Sigmoid colon (tissue), 4 donors: ENCODE data around the gene EHMT1.

Experiments used
- CTCF ChIP-seq, 4 experiments: fragments of 450-650 bp in 3 of 4; fragments of 200-600 bp in 1 of 4; IDR thresholded peaks; one replicate each; pipeline ENCODE4 v1.5.1; 2016 to 2019; ENCODE audit warnings: antibody characterized with exemption in 4 of 4, mild to moderate bottlenecking in 3 of 4, moderate library complexity in 2 of 4
- POLR2AphosphoS5 ChIP-seq, 4 donors: sonication (generic); formaldehyde crosslinking; IDR thresholded peaks; one replicate each; pipeline ENCODE4 v1.6.1; 2017; ENCODE audit warnings: antibody characterized with exemption in 4 of 4

GRCh38 chr9:137783521-137783920 lies 164.7 kb downstream of the EHMT1 start:
- TF ChIP-seq POLR2AphosphoS5 (IDR thresholded peaks at IDR 0.05), result no peak
- TF ChIP-seq CTCF (IDR thresholded peaks at IDR 0.05), result no peak
